Urothelium cell line (cell line): ENCODE data around the gene EEF1G.
A peak's percentile ranks its signal among the peaks of the same experiment; 100 is the strongest.

Experiments
- DNase-seq: peaks from one replicate; pipeline ENCODE4 v3.0.0; 2011; ENCODE audit warnings: low spot score, mixed read lengths
- FAIRE-seq: peaks from 2 replicates; lab custom pipeline; 2011; peaks lifted over from hg19 to GRCh38; lab: Jason Lieb, UNC

Gene EEF1G

DNA sequence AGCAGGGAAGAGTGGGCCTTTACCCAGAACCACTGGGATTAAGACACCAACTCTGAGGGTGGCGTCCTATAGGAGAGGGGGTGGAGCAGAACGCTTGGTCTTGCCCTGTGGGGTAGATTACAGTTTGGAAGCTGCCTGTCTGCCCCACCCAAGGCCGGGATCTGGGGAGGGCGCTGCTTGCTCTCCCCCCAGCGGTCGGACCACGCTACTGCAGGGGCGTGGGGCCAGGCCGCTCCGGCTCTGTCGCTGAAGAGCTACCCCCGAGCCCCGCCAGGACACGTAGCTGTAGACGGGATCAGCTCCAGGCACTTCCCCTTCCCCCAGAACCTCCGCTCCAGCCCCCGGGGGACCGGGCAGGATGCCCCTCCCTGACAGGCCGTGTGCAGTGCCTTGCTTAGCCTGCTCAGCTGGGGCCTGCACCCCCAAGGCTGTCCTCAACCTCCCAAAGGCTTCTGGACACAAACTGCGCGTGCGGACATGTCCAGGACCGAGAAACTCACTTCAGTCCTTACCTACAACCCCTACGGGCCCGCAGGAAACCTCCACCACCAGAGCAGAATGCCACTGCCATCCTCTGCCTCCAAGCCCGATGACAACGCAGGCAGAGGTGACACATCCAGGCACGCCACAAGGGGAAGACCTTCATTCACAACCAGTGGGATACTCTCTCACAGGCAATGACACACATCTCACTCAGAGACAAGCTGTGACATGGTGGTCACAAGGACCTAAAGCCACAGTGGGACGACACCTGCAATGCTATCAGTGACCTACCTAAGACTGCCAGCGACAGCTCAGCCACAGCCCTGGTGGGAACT is 30.7 kb downstream of the EEF1G start:
- FAIRE-seq: peak; percentile 85
- DNase-seq: peak; percentile 78

DNA sequence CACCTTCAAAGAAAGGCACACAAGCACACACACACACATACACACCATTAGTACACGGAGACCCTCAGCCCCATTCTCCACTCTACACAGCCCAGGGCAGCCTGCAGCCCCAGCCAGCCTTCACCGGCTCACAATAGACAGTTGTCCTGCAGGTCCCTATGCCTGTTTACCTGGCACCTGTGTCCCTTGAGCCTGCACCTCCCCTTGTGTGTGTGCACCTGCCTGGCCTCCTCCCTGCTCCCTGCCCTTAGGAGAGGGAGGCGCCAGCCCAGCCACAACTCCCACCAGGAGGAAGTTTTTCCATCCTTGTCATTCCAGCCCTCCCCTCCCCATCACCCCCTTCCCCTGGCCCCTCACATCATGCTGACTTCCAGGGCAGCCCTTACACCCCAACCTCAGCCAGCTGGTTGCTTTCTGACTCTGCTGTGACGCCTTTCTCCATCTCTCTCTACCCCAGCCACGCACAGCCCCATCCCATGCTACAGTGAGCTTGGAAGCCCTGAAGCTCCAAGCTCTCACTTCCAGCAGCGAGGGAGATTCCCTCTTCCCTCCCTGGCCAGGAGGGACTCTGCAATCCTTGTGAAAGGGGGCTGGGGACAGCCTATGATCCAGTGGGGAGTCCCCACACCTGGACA is 31.5 kb downstream of the EEF1G start:
- FAIRE-seq (no peak), DNase-seq (no peak)

DNA sequence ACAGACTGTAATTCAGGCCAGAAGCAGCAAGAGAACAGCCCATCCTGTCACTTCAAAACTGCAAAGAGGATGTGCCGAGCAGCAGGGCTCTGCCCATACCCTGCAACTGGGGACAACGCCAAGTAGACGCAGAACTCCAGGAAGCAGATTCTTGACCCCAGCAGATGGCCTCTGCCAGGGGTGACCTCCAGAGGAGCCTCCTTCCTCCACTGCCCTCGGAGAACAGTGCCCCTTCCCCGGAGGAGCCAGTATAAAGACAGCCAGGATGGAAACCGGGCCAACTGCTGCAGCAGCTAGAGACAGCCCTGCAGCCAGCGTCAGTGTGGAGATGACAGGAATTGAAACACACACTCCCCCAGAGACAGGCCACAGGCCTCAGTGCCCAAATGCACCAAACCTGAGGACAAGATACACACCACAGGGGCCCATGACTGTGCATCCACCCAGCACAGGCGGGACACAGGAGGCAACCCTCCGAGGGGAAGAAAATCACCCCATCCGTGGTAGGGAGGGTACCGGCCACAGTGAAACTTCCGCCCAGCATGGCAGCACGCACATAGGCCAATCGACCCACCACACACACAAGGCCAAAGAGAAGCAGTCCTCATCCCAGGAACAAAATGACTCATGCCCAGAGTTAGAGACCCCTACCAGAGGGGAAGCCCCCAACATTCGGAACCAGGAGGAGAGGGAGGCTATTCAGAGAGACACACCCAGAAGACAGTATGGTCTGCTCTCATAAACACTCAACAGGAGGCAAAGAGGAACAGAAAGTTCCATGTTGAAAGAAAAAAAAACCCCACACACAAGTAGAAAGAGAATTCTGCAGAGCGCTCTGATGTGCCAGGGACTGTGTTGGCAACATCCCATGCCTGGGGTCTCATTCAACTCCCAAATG is 32.6 kb downstream of the EEF1G start:
- DNase-seq (no peak), FAIRE-seq (no peak)

DNA sequence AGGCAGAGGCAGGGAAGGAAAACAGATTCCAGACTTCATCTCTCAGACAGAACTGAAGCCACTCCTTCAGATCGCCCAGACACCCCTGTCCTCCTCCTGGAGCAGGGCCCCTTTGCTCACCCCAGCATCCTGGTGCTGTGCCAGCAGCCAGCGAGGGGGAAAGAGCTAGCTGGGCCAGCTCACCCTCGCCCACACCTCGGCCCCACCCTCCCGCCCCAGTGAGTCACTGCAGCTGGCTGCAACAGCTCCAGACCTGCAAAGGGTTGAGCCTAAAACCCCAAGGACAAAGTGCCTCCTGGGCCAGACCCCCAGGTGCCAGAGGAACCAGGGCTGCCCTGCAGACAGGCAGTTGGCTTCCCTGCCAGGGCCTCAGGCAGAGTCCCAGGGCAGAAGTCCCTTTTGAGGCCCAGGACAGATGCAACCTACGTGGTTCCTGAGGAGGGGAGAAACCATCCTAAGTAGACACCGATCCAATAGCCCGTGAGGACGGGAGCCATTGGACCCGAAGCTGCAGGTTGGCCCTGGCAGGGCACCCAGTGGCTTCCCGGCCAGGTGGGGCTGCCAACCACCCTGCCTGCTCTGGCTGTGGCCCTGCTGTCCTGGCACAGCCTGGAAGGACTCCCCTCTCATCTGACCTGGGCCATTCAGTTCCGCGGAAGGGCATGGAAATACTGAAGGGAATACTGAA is 34.3 kb downstream of the EEF1G start:
- DNase-seq: peak; percentile 93
- no peak for FAIRE-seq

DNA sequence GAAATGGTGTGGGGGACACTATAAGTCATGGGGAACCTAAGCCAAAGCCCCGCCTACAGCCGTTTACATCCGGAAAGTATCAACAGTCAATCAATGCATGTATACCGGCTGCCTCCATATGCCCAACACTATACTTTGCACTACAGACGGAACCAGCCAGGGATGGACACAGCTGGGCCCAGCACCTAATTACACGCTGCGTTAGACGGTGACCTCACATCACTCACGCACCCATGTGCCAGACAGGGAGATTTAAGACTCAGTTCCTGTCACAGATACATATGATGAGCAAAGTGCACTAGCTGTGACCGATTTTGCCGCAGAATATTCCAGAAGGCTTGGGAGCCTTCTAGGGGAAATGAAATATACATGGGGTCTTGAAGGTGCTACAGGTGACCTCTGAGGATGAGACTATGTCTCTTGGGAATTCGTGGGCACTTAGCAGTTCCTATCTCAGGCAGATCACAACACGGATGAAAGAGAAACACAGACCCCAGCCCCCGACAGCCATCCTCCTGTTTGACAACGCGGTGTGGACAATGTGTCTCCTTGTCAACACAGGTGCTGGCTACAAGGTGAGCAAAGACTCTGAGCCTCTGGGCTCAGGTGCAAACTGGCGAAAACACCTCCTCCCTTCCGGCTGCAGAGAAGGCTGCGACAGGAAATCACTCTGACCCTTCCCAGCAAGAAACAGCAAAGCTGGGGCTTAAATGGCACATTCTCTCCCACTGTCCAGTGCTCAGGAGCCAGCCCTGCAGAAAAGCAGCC is 35.0 kb downstream of the EEF1G start:
- no peak for DNase-seq
- no peak for FAIRE-seq

DNA sequence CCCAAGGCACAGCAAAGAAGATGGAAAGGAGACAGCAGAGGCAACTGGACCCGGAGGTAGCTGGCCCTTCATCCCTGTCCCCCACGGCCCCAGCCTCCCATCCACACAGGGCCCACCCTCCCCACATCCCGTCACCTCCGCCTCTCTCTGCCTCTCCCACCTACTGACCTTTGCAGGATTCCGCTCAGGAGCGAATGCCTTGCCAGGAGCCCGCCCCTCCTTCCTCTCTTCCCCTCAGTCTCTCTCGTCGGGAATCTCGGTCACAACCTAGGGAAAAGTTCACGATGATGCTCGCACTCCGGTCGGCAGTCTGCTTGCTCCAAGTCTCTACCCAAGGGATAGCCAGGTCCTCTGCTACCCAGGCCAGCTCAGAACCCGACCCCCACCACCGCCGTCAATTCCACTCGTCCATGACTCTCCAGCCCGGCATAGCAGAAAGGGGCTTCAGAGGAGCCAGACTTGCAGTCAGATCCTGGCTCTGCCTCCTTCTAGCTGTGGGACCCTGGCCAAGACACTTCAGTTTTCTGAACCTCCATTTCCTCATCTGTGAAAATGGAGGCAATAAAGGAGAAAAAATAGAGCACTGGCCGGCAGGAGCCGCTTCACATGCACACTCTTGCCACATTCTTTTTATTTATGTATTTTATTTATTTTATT is 37.3 kb downstream of the EEF1G start:
- FAIRE-seq (no peak), DNase-seq (no peak)

DNA sequence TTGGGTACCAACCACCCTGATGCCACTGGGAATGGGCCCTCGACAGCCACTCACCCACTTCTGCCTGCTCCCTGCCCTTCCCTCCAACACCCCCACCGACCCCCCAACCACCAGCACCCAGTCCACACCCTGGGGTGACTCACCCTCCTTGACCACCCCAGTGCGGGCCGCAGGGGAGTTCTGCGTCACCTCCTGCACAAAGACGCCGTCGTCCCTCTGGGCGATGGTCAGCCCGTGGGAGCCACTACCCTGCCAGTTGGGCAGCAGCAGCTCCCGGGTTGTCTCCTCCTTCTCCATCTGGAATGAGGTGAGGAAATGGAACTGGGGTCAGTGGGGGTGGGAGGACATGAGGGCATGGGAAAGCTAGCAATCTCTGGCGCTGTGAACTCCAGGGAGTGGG is 37.9 kb downstream of the EEF1G start:
- DNase-seq: no peak
- no peak for FAIRE-seq

DNA sequence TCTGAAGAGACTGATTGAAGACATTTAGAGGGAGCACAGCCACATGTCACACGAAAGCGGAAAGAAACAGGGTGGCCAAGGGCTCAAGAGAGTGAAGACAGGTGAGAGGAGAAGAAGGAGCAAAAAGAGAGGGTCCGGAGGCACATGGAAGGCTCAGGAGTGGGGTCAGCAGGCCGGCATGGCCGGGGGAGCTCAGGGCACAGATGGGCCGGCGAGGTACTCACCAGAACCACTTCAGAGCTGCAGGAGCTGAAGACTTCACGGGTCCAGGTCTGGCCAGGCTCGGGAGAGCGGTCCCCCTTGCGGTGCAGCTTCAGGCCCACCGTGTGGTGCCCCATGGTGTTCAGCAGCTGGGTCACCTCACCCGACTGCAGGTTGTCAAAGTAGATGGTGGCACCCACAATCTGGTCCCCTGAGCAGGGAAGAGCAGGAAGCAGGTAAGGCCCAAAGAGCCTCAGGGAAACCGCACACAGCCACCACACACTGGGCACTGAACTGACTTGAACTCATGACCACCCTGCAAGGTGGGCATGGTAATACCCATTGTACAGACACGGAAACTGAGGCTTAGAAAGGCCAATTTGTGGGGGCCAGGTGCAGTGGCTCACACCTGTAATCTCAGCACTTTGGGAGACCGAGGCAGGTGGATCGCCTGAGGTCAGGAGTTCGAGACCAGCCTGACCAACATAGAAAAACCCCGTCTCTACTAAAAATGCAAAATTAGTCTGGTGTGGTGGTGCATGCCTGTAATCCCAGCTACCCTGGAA is 38.7 kb downstream of the EEF1G start:
- DNase-seq (no peak), FAIRE-seq (no peak)

DNA sequence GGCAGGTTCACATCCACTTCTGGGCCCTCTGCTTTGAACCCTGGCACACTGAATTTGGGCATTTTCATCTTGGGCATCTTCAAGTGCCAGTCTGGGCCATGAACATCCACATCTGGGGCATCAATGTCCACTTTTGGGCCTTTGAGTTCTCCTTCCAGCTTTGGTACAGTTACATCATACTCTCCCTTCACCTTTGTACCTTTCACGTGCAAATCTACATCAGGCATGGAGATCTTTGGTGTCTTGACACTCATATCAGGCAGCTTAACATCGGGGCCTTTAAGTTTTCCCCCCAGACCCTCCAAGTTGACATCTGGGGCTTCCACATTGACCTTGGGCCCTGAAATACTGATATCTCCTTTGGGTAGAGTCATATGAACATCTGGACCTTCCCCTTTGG is 41.6 kb downstream of the EEF1G start:
- FAIRE-seq (no peak), DNase-seq (no peak)

DNA sequence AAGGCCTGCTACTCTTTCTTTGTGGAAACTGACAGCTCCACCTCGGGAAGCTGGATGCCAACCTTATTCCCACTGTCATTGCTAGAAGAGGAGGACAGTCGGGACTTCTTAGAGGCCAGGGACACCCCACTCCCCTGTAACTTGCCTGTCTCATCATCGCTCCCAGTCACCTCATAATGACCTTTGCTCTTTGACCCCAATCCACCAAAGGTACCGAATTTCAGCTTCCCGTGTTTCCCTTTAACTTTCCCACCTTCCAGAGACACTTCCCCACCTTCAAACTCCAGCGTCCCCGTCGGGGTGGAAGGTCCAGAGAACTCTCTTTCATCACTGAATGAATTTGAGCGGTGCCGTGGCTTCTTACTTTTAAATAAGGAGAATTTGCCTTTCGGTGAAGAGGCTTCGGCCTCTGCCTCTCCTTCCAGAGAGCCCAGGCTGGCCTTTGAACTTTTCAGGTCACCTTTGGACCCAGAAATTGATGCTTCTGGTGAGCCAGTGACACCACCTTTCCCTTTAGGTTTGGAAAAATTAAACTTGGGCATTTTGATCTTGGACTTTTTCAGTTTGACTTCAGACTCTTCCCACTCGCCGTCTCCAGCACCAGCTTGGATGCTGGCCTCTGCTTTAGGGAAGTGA is 56.8 kb downstream of the EEF1G start:
- DNase-seq (no peak), FAIRE-seq (no peak)

DNA sequence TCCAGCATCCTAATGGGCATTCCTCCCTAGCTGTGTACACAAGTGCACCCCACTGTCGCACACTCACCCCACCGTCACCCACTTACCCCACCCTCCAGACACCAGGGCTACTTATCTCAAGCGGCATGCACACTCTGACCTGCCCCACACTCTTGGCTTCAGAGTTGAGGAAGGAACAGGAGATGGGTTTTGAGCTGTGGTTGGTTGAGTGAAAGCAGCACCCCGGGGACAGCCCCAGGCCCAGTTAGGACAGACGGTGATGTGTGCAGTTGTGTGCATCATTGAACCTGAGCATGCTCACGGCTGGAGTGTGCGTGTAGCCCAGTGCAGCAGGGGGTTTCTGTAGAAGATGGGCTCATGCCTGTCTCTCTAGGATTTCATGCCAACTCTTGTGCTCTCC is 59.5 kb downstream of the EEF1G start:
- FAIRE-seq (no peak), DNase-seq (no peak)

DNA sequence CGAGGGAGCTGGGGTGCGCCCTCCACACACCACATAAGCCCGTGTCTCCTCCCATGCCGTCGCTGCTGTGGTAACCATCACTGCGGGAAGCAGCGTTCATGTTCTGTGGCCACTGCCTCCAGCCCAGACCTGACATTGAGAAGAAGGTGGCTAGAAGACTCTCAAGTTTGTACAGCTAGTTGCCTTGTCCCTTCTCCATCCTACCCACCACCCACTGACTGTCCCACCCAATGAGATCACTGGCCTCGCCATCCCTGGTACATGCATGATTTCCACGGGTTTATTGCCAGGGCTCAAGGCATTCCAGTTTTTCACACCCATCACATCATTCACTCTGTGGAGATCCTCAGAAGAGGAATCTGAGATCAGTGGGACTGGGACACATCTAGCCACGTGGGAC is 60.1 kb downstream of the EEF1G start:
- peak; percentile 56 for FAIRE-seq
- DNase-seq: no peak

DNA sequence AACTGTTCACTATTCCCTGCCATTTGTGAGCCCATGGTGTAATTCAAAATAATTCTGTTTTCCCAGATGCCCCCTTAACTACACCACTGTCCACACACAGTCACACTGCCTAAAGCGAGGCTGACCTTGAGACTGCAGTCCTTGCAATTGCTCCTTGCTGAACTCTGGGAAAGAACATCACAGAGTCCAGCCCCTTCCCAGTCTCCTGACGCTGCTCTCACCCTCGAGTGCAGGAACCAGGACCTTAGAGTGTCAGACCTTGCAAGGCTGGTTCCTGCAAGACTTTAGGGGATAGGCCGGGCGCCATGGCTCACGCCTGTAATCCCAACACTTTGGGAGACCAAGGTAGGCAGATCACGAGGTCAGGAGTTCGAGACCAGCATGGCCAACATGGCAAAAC is 60.7 kb downstream of the EEF1G start:
- FAIRE-seq: no peak

More for the DNA sequence above, 60.7 kb downstream of the EEF1G start:
- DNase-seq: no peak
